Measurements from ENCODE around the gene AP5Z1.

The AP5Z1 gene

GRCh38 chr7:4805984-4806300 is 30.5 kb downstream of the AP5Z1 start:
- no peak for DNase-seq

- DNase-seq: no peak
These were observed 31.7 kb downstream of the AP5Z1 start for GRCh38 chr7:4806983-4807597.

GRCh38 chr7:4807598-4808016 is 32.2 kb downstream of the AP5Z1 start:
- DNase-seq: no peak

GRCh38 chr7:4808026-4808425 is 32.6 kb downstream of the AP5Z1 start:
- no peak for DNase-seq

- DNase-seq: no peak
These were observed 33.1 kb downstream of the AP5Z1 start for GRCh38 chr7:4808565-4808964.

- DNase-seq: peak; percentile 36
These were observed 33.7 kb downstream of the AP5Z1 start for GRCh38 chr7:4809091-4809591.

GRCh38 chr7:4809666-4810065 is 34.2 kb downstream of the AP5Z1 start:
- no peak for DNase-seq

- DNase-seq: no peak
These were observed 39.0 kb downstream of the AP5Z1 start for GRCh38 chr7:4814433-4814832.

GRCh38 chr7:4815121-4815520 is 39.7 kb downstream of the AP5Z1 start:
- DNase-seq: no peak

GRCh38 chr7:4815609-4816418 is 40.4 kb downstream of the AP5Z1 start:
- no peak for DNase-seq

GRCh38 chr7:4816419-4817080 is 41.1 kb downstream of the AP5Z1 start:
- no peak for DNase-seq

GRCh38 chr7:4817178-4817901 is 41.9 kb downstream of the AP5Z1 start:
- no peak for DNase-seq

GRCh38 chr7:4818000-4818794 is 42.8 kb downstream of the AP5Z1 start:
- DNase-seq: no peak

- DNase-seq: no peak
These were observed 44.4 kb downstream of the AP5Z1 start for GRCh38 chr7:4819560-4820404.

- no peak for DNase-seq
These were observed 45.1 kb downstream of the AP5Z1 start for GRCh38 chr7:4820405-4820966.

- DNase-seq: no peak
These were observed 45.6 kb downstream of the AP5Z1 start for GRCh38 chr7:4820967-4821471.

- DNase-seq: no peak
These were observed 47.3 kb downstream of the AP5Z1 start for GRCh38 chr7:4822677-4823076.

GRCh38 chr7:4823441-4824119 is 48.2 kb downstream of the AP5Z1 start:
- DNase-seq: no peak

GRCh38 chr7:4824120-4824775 is 48.8 kb downstream of the AP5Z1 start:
- DNase-seq: no peak

GRCh38 chr7:4825081-4825480 is 49.7 kb downstream of the AP5Z1 start:
- no peak for DNase-seq
